Retinal pigment epithelial cell (primary cell): ENCODE measurements around the gene XRN1.

Experiments
- DNase-seq: peaks from one replicate; pipeline ENCODE4 v3.0.0-alpha.2; 2010; ENCODE audit warnings: low read depth
- H3K4me3 ChIP-seq: 2 replicates; pipeline ENCODE4 v1.5.1; 2011; ENCODE audit warnings: mild to moderate bottlenecking, low read length, control low read depth, moderate library complexity
- TF ChIP-seq, protein P1 (sequence below): conservative IDR thresholded peaks from 2 replicates; pipeline ENCODE4 v1.5.1; 2011; ENCODE audit warnings: low read depth, low read length, control low read depth, inconsistent platforms

The XRN1 gene

DNA sequence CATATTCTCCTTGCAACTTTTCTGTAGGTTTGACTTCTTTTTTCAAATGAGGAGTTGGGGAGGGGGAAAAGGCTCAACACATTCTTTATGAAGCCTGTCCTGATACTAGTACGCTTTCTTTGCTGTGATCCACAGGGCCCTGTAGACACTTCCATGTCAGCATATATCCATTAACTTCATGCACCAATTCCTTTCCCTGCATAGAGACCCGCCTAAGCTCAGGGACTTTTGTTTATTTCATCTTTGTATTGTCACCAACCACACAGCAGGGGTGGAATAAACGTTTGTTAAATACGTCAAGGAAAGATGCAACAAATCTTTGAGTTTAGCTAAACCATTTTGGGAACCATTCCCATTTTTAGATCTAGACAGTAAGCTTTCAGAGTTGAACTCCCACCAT lies 179.4 kb downstream of the XRN1 start:
- no peak overlapping the region for H3K4me3 ChIP-seq

DNA sequence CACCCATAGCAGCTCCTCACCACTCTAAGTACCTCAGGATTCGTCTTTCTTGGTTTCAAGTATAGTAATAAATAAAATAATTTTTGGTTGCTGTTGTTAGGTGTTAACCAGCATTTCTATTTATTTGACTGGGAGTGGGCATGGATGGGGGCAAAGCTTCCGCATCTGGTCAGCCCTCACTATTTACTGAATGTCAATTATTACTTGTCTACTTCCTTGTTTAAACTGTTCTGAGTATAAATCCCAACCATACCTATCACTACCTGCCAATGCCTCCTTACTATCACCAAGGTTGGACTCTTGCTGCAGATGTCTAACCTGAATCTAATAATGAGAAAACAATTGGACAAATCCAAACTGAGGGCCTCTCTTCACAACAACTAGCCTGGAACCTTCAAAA lies 180.6 kb downstream of the XRN1 start:
- DNase-seq: no peak
- no peak overlapping the region for H3K4me3 ChIP-seq
- TF ChIP-seq, protein P1, sequence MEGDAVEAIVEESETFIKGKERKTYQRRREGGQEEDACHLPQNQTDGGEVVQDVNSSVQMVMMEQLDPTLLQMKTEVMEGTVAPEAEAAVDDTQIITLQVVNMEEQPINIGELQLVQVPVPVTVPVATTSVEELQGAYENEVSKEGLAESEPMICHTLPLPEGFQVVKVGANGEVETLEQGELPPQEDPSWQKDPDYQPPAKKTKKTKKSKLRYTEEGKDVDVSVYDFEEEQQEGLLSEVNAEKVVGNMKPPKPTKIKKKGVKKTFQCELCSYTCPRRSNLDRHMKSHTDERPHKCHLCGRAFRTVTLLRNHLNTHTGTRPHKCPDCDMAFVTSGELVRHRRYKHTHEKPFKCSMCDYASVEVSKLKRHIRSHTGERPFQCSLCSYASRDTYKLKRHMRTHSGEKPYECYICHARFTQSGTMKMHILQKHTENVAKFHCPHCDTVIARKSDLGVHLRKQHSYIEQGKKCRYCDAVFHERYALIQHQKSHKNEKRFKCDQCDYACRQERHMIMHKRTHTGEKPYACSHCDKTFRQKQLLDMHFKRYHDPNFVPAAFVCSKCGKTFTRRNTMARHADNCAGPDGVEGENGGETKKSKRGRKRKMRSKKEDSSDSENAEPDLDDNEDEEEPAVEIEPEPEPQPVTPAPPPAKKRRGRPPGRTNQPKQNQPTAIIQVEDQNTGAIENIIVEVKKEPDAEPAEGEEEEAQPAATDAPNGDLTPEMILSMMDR: no peak

More for the DNA sequence above, 179.4 kb downstream of the XRN1 start:
- DNase-seq: no peak
- TF ChIP-seq, protein P1: no peak

DNA sequence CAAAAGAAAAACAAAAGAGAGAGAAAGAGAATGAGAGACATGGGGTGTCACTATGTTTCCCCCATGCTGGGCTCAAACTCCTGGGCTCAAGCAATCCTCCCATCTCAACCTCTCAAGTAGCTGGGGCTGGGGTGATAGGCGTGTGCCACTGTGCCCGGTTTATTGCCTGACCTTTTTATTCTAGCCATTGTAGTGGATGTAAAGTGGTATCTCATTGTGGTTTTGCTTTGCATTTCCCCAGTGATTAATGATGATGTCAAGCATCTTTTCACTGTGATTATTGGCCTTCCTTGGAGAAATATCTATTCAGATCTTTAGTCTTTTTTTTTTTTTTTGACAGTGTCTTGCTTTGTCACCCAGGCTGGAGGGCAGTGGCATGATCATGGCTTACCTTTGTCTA lies 184.7 kb downstream of the XRN1 start:
- no peak for DNase-seq
- no peak overlapping the region for H3K4me3 ChIP-seq
- TF ChIP-seq, protein P1: no peak

- no peak overlapping the region for H3K4me3 ChIP-seq
- no peak for DNase-seq
- TF ChIP-seq, protein P1: no peak
These were observed 188.5 kb downstream of the XRN1 start for GRCh38 chr3:142259359-142259758.

DNA sequence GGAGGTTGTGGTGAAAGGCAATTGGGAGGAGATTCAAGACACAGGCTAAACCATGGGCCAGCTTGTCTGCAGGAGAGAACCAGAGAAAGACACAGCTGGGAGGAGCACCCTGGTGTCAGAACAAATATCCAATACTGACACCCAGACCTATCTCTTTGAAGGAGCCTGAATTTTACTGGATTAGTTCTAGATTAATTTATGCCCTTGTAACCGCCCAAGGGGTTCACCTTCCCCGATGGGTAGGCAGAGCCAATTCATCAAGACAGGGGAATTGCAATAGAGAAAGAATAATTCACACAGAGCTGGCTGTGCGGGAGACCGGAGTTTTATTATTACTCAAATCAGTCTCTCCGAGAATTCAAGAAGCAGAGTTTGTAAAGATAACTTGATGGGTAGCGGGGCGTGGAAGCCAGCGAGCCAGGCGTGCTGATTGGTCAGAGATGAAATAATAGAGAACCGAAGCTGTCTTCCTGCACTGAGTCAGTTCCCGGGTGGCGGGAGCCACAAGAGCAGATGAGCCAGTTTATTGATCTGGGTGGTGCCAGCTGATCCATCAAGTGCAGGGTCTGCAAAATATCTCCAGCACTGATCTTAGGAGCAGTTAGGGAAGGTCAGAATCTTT lies 191.0 kb downstream of the XRN1 start:
- no peak for DNase-seq
- TF ChIP-seq, protein P1: no peak
- no peak overlapping the region for H3K4me3 ChIP-seq
